ENCODE data around the gene SVIP. TPM values are rescaled to one million over a fixed set of nuclear protein-coding genes. Genes with fewer than 3 reads are reported as not detected.
A peak's percentile ranks its signal among the peaks of the same experiment; 100 is the strongest.

Gene SVIP, protein sequence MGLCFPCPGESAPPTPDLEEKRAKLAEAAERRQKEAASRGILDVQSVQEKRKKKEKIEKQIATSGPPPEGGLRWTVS
- total RNA-seq (2014; rRNA removed; shearing (Covaris generic)) (not detected in 2 replicates), total RNA-seq (2022) (not detected in 2 replicates), Bru-seq, nascent RNA (not detected), BruChase-seq, experiment 1, labeled RNA remaining after a 6-hour chase (not detected), BruChase-seq, experiment 2, labeled RNA remaining after a 2-hour chase (percentile 9 among the genes with signal in this experiment)
- long read RNA-seq: 0 reads

DNA sequence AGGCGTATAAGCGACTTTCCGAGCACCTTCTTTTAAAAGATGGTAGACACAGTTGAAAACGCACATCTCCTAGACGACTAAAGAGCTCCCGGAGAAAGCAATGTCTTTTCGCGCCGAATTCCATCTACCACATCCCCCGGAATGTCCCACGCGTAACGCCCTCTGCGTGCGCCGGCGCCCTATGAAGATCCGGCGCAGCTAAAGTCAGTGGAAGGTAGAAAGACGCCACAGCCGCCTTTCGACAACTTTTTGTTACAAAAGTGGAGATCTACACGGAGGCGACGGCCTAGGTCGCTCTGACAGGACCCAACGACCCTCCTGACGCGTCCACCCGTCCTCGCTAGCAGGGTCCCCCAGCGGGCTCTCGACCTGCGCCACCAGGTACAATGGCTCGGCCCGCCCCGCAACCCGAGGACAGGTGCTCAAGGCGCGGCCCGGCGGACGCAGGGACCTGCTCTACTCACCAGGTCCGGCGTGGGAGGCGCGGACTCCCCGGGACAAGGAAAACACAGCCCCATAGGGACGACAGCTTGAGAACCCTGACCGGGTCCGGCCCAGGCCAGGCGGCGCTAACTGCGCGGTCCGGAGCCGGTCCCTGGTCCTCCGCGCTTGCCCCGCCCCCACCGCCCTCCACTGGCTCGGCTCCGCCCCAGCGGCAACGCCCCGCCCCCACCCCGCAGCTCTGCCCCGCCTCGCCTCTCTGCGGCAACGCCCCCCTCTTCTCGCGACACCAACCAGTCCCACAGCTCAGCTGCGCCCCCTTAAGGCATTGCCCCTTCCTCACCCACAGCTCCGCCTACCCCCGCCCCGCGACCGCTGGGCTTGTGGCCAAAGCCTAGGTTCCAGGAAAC is at the start of gene SVIP:
Gene SVIP, minus strand, starts transcription at position 571 of the 851 bp plus-strand sequence. Its CDS starts 53 bp downstream, at position 518.
- Histone ChIP-seq H3K4me1 (ENCODE audit: insufficient read depth, low read length, poor library complexity, severe bottlenecking) (no peaks in the 10 kb centered on the region), H4K20me1 (ENCODE audit: insufficient read depth, low read length) (no peaks in the 10 kb centered on the region), H3K36me3 (ENCODE audit: insufficient read depth, low read length) (no peaks in the 10 kb centered on the region), H3K9me2 (ENCODE audit: insufficient read depth, low read length) (no peaks in the 10 kb centered on the region), H3K4me2 (ENCODE audit: low read length) (peak within 1 kb of the TSS; percentile 32; the same call in 1 of the 2 replicates), H3K4me3 (ENCODE audit: low read depth, low read length, poor library complexity, severe bottlenecking) (no peak within 1 kb of the TSS), H3K27ac (ENCODE audit: low read depth, low read length, poor library complexity, severe bottlenecking) (no peak within 1 kb of the TSS), H3K9me3 (ENCODE audit: low read length) (no peaks in the 10 kb centered on the region), H3K79me2 (ENCODE audit: insufficient read depth, low read depth, low read length) (no peaks in the 10 kb centered on the region), H2AFZ (ENCODE audit: low read length) (no peak within 1 kb of the TSS)
- POLR2A ChIA-PET: interaction anchor here (0.6 to 0.7 kb wide), 2 partner anchors 21 to 1698 kb away, joined by 4 read pairs; no protein-coding TSS in a partner anchor
- BruUV-seq (replicated peaks): no TSS peak
- intact Hi-C loops (cut with micrococcal nuclease; ENCODE audit: unreplicated experiment): no loop called here
- CTCF ChIA-PET (ENCODE audit: unreplicated experiment): no interaction called here
- TF ChIP-seq, protein P1, sequence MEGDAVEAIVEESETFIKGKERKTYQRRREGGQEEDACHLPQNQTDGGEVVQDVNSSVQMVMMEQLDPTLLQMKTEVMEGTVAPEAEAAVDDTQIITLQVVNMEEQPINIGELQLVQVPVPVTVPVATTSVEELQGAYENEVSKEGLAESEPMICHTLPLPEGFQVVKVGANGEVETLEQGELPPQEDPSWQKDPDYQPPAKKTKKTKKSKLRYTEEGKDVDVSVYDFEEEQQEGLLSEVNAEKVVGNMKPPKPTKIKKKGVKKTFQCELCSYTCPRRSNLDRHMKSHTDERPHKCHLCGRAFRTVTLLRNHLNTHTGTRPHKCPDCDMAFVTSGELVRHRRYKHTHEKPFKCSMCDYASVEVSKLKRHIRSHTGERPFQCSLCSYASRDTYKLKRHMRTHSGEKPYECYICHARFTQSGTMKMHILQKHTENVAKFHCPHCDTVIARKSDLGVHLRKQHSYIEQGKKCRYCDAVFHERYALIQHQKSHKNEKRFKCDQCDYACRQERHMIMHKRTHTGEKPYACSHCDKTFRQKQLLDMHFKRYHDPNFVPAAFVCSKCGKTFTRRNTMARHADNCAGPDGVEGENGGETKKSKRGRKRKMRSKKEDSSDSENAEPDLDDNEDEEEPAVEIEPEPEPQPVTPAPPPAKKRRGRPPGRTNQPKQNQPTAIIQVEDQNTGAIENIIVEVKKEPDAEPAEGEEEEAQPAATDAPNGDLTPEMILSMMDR (conservative IDR thresholded peaks at IDR 0.05; ENCODE audit: low read length): no peak
- TF ChIP-seq EZH2phosphoT487 (IDR thresholded peaks at IDR 0.05; ENCODE audit: borderline replicate concordance, low read depth, low read length): no peak
- no peak for DNase-seq (ENCODE audit: low spot score)

DNA sequence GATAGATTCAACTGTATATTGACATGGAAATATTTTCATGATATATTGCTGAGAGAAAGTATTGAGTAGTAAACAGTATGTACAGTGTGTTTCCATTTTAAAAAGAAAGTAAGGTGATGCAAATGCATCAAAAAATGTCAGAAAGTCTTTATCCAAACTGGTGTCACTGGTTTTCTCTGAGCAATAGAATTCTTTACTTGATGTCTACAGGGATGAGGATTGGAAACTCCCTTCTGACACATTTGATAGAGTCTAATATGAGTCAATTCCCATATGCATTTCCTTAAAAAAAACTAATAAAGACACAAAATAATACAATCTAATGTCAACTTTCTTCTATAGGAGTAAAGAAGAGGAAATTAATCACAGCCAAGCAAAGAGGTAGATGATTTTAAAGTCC is 49.0 kb upstream of the SVIP start:
- no peak for DNase-seq (ENCODE audit: low spot score)

More for the DNA sequence above, 49.0 kb upstream of the SVIP start:
- intact Hi-C loops (cut with micrococcal nuclease; ENCODE audit: unreplicated experiment): no loop called here
- H3K36me3 ChIP-seq (ENCODE audit: insufficient read depth, low read length): no peaks in the 10 kb centered on the region
- no TSS peak for BruUV-seq (replicated peaks)
- H2AFZ ChIP-seq (ENCODE audit: low read length): no peak overlapping the region
- no peaks in the 10 kb centered on the region for H3K79me2 ChIP-seq (ENCODE audit: insufficient read depth, low read depth, low read length)
- no peaks in the 10 kb centered on the region for H3K9me2 ChIP-seq (ENCODE audit: insufficient read depth, low read length)
- TF ChIP-seq, protein P1 (conservative IDR thresholded peaks at IDR 0.05; ENCODE audit: low read length): no peak
- no peak for TF ChIP-seq EZH2phosphoT487 (IDR thresholded peaks at IDR 0.05; ENCODE audit: borderline replicate concordance, low read depth, low read length)
- H4K20me1 ChIP-seq (ENCODE audit: insufficient read depth, low read length): no peaks in the 10 kb centered on the region
- H3K4me2 ChIP-seq (ENCODE audit: low read length): no peak overlapping the region
- H3K27ac ChIP-seq (ENCODE audit: low read depth, low read length, poor library complexity, severe bottlenecking): no peak overlapping the region
- no peaks in the 10 kb centered on the region for H3K9me3 ChIP-seq (ENCODE audit: low read length)
- H3K4me3 ChIP-seq (ENCODE audit: low read depth, low read length, poor library complexity, severe bottlenecking): no peak overlapping the region
- POLR2A ChIA-PET: interaction anchor here (0.9 kb wide), 1 partner anchor 42 kb away, joined by 4 read pairs; no protein-coding TSS in a partner anchor
- no peaks in the 10 kb centered on the region for H3K4me1 ChIP-seq (ENCODE audit: insufficient read depth, low read length, poor library complexity, severe bottlenecking)
- CTCF ChIA-PET (ENCODE audit: unreplicated experiment): no interaction called here

Data from OCI-LY7 (cell line).